ENCODE results near the gene SAP30BP. TPM values are rescaled to one million over a fixed set of nuclear protein-coding genes. Genes with fewer than 3 reads are reported as not detected.

The SAP30BP gene
- total RNA-seq, 4 donors from 2014 or later, result 54.0 to 85.1 (median 74.1) TPM

DNA sequence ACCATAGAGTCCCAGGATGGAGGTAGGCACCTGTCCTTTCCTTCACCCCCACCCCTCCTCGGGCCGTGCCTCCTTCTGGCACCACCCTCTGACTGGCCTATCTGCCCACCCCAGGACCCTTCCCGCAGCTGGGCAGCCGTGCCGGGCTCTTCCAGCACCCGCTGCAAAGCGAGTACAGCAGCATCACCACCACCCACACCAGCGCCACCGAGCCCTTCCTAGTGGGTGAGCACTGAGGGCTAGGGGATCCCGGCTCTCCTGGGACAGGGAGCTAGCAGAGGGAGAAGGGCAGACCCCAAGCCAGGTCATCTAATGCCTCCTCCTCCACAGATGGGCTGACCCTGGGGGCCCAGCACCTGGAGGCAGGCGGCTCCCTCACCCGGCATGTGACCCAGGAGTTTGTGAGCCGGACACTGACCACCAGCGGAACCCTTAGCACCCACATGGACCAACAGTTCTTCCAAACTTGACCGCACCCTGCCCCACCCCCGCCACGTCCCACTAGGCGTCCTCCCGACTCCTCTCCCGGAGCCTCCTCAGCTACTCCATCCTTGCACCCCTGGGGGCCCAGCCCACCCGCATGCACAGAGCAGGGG, 90.0 kb downstream of the SAP30BP start:
- intact Hi-C loops (cut with DNase I; ENCODE audit: low total_unique reads), result no loop called here
- no peak overlapping the region for H3K4me3 ChIP-seq (ENCODE audit: low read depth, poor library complexity, severe bottlenecking)
- DNase-seq (ENCODE audit: low spot score in 2 of 2), result no peak
- TF ChIP-seq POLR2A (IDR thresholded peaks at IDR 0.05), result no peak
- TF ChIP-seq, protein P1, sequence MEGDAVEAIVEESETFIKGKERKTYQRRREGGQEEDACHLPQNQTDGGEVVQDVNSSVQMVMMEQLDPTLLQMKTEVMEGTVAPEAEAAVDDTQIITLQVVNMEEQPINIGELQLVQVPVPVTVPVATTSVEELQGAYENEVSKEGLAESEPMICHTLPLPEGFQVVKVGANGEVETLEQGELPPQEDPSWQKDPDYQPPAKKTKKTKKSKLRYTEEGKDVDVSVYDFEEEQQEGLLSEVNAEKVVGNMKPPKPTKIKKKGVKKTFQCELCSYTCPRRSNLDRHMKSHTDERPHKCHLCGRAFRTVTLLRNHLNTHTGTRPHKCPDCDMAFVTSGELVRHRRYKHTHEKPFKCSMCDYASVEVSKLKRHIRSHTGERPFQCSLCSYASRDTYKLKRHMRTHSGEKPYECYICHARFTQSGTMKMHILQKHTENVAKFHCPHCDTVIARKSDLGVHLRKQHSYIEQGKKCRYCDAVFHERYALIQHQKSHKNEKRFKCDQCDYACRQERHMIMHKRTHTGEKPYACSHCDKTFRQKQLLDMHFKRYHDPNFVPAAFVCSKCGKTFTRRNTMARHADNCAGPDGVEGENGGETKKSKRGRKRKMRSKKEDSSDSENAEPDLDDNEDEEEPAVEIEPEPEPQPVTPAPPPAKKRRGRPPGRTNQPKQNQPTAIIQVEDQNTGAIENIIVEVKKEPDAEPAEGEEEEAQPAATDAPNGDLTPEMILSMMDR (IDR thresholded peaks at IDR 0.05), result no peak
- 85 to 89% methylated on average over 21 of the region's 21 CpGs for WGBS, 2 donors

Other genes starting within 250 kb of the SAP30BP start
- gene TMEM94, start 210.7 kb upstream of the SAP30BP start, total RNA-seq, result 100 to 1,000 TPM in 1 of 4 donors, 10 to 100 TPM in 3; 39.3 to 103 (median 79.0) TPM
- 10 to 100 TPM; 11.7 to 23.2 (median 17.8) TPM for gene CASKIN2, start 151.8 kb upstream of the SAP30BP start, total RNA-seq
- 10 to 100 TPM; 42.7 to 70.8 (median 50.8) TPM for gene TSEN54, start 150.8 kb upstream of the SAP30BP start, total RNA-seq
- gene LLGL2, start 141.6 kb upstream of the SAP30BP start, total RNA-seq, result 10 to 100 TPM; 57.3 to 96.0 (median 79.6) TPM
- gene MYO15B, start 79.5 kb upstream of the SAP30BP start, total RNA-seq, result 100 to 1,000 TPM in 1 of 4 donors, 10 to 100 TPM in 3; 32.1 to 103 (median 38.9) TPM
- gene SMIM5, start 33.9 kb upstream of the SAP30BP start, total RNA-seq, result 10 to 100 TPM in 1 of 4 donors, 1 to 10 TPM in 3; 7.1 to 11.9 (median 9.5) TPM
- 10 to 100 TPM; 50.8 to 76.3 (median 60.5) TPM for gene RECQL5, start 184 bp upstream of the SAP30BP start, total RNA-seq
- 100 to 1,000 TPM; 371 to 689 (median 435) TPM for gene ITGB4, start 54.1 kb downstream of the SAP30BP start, total RNA-seq
- 10 to 100 TPM; 20.6 to 31.0 (median 28.9) TPM for gene GALK1, start 97.9 kb downstream of the SAP30BP start, total RNA-seq
- 10 to 100 TPM; 26.5 to 42.5 (median 31.9) TPM for gene UNK, start 117.5 kb downstream of the SAP30BP start, total RNA-seq
- 1 to 10 TPM; 5.0 to 9.1 (median 7.6) TPM for gene UNC13D, start 177.1 kb downstream of the SAP30BP start, total RNA-seq
- gene WBP2, start 188.0 kb downstream of the SAP30BP start, total RNA-seq, result 100 to 1,000 TPM in 2 of 4 donors, 10 to 100 TPM in 2; 74.2 to 149 (median 93.8) TPM
- 10 to 100 TPM; 33.2 to 62.5 (median 41.5) TPM for gene TRIM47, start 211.2 kb downstream of the SAP30BP start, total RNA-seq
- 10 to 100 TPM; 23.1 to 36.3 (median 32.2) TPM for gene TRIM65, start 229.6 kb downstream of the SAP30BP start, total RNA-seq
- 10 to 100 TPM; 36.5 to 64.7 (median 49.0) TPM for gene MRPL38, start 237.5 kb downstream of the SAP30BP start, total RNA-seq

Data from lower leg skin (tissue), 4 donors.